Eye (tissue), 1 donor: ENCODE results near the gene NDUFS6.

Source experiments
- DNase-seq: peaks from one replicate; pipeline ENCODE4 v3.0.0-alpha.2; 2015

NDUFS6 gene

DNA sequence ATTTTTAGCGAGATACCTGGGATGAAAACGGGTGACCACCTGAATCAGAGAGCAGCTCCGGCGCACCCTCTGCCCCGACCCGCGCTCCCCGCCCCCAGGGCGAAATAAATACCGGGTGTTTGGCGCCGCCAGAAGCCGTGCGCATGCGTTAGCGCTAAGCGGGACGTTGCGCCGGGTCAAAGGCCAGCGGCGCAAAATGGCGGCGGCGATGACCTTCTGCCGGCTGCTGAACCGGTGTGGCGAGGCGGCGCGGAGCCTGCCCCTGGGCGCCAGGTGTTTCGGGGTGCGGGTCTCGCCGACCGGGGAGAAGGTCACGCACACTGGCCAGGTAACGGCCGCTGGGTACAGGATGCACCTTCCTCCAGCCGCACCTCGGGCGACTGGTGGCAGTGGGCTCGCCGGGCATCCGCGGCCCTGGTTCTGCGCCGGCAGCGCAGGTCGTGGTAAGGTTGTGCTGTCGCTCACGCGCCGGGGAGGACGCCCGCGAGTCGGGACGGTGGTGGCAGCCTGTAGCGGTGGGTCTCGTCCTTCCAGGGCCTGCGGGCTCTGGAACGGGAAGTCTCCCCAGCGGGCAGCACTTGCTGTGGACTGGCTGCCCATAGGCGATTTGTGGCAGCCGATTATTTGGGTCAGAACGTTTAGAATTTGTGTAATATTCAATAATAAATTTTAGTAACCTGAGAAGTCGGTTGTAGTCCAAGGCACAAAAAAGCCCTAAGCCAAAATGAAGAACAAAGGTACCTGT is at the start of gene NDUFS6:
Gene NDUFS6, plus strand, starts transcription at position 186 of the 745 bp plus-strand sequence. Its CDS starts 11 bp downstream, at position 197.
- no peak for DNase-seq

DNA sequence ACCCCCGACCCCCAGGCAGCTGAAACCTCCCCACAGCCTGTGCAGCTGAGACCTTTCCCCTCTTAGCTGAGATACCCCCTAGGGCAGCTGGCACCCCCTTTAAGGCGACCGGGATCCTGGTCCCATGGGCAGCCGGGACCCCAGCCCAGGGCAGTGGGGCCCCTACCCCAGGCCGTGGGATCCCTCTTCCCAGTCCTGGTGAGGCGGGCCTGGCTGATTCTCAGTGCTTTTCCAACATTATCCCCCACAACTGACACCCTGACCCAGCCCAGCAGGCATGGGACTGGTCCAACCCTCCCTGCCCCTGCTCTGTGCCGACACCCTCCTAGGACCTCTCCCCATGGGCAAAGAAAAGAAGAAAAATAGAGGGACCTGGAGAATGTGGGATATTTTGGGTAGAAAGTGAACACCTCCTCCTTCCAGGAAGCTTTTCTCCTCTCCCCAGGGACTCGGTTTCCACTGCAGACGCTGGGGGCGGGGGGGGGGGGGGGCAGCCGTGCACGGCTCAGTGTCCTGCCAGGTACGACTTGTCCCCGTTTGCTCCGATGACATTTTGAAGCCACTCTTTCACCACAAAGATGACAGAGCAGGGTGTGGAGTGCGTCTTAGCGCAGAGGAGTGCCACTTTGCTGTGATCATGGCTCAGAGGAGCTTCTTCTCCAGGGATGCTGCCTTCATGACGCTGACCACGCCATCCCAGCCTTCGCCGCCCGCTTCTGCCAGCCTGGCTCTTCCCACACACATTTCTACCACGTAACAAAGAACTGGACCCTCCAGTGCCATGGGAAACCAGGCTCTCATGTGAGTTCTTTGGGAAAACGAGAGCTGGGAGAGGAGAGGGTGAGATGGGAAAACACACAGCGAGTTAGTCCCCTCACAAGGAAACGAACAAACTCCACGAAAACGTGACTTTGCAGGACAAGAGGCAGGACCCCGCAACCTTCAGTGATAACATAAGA is 49.1 kb upstream of the NDUFS6 start:
- DNase-seq, result no peak

DNA sequence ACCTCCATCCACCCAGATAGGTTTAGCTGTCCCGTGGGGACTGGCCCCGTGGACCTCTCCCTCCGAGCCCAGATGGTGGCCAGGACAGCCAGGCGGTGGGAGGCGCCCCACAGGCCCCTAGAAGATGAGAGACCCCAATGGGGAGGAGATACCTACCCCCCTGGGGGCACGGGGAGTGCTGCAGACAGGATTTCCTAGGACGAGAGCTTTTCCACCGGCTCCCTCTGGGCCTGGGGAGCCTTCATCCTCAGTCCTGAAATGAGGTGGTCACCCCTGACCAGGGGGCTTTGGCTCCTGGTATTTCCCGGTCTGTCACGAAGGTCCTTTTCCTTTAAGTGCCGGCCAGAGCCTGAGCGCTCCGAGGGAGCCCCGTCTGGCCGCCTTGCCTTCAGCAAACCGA is 48.3 kb upstream of the NDUFS6 start:
- no peak for DNase-seq

DNA sequence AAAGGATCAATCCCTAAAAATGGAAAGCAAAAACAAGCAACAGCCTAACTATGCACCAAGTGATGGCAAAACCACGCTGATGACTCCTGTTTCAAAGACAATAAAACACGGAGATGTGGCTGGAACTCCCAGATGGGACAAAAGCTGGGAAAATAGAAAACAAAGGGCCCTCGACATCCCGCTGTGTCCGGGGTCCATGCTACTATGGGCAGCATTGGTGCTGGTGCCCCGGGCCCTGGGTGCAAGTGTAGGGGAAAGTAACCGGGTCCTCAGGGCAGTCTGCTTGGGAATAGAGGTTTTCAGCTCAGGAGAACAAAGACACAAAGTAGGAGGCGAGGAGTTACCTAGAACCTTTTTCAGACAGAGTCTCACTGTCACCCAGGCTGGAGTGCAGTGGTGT is 47.7 kb upstream of the NDUFS6 start:
- no peak for DNase-seq

DNA sequence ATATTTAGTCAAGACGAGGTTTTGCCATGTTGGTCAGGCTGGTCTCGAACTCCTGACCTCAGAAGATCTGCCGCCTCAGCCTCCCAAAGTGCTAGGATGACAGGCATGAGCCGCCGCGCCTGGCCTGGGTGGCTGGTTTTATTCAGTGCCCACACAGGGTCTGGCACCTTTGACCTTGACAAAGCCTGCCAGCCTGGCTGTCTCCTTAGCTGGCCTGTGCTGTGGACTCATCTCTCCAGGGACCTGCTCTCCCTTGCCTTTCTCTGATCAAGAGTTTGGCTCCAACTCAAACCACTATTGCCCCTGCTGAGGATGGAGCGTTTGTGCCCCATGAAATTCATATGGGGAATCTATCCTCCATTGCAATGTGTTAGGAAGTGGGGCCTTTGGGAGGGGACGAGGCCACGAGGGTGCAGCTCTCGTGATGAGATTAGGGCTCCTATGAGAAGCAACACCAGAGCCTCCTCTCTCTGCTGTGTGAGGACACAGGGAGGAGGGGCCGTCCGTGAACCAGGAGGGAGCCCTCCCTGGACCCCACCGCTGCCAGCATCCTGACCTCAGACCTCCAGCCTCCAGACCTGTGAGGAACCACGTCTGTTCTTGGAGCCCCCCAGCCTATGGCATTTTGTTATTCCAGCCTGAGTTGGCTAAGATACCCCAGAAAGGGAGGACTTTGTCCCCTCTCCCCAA is 46.5 kb upstream of the NDUFS6 start:
- no peak for DNase-seq

DNA sequence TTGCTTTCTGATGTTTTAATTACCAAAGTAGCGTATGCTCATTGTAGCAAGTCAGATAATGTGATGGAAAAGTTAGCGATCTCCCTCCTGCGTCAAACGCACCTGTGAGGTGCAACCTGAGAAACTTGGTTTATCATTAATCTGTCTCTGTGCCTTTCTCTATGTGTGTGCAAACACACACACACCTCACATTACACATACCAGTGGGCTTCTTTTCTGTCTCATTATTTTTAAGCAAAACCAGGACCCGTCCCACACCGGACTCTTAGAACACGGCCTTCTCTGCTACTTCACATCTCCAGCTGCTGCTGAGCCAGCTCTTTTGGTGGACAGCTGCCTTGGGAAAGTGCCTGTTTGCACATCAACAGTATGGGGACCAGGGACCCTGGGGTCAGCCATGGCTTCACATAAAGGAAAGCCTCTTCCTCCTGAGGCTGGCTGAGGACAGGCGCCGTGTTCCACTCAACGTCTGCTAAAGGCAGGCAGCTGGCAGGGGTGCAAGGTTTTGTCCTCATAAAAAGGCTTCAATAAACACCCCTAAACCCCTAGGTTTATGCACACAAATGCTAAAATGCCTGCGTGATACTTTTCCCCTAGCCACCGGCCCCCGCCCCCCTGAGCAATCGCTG is 45.8 kb upstream of the NDUFS6 start:
- no peak for DNase-seq

DNA sequence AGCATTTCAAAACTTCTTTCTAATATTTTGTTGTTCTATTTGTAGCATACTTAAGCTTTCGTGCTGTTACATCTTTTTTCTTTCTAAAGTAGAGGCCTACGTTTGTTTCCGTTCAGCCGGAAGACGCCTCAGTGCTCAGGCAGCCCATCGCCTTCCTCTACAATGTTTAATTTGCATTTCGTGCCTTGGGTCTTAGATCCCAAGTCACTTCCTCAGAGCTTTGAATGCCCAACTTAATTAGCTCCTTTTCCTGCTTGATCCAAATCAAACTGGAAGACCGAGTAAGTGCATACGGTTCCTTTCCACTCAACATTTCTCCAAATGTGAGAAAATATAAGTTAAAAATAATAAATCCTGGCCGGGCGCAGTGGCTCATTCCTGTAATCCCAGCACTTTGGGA is 44.7 kb upstream of the NDUFS6 start:
- no peak for DNase-seq

DNA sequence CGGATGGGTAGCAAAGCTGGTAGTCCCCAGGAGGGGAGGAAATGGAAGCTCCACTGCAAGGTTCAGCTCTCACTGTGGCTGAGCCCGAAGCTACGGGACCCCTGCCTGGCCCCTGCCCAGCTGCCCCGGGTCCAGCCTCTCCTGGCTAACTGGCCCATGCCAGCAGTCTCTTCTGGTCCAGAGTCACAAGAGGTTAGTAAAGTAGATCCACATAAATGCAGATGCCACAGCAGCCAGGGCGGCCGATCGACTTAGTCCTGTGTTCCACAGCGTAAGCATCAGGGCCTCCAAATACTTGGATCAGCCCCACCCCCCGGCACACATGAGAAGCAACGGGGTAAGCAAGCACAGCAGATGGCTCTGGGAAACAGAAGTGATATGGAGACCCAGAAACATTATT is 43.7 kb upstream of the NDUFS6 start:
- DNase-seq, result no peak

DNA sequence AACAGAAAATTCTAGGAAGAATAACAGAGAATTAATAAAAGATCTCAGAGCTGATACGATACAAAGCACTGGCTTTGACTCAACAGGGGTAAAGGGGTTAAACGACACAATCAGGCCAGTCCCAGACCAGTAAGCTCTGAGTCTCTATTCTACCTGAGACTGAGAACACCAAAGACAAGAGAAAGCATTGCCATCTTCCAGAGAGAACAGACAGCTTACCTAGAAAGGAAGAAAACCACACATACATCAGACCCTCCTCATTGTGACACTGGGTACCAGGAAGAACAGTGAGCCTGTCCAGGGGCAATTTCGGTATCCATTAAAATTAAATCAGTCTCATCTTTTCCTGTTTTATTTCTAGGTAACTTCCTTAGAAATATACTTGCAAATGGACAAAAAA is 42.6 kb upstream of the NDUFS6 start:
- DNase-seq, result no peak

DNA sequence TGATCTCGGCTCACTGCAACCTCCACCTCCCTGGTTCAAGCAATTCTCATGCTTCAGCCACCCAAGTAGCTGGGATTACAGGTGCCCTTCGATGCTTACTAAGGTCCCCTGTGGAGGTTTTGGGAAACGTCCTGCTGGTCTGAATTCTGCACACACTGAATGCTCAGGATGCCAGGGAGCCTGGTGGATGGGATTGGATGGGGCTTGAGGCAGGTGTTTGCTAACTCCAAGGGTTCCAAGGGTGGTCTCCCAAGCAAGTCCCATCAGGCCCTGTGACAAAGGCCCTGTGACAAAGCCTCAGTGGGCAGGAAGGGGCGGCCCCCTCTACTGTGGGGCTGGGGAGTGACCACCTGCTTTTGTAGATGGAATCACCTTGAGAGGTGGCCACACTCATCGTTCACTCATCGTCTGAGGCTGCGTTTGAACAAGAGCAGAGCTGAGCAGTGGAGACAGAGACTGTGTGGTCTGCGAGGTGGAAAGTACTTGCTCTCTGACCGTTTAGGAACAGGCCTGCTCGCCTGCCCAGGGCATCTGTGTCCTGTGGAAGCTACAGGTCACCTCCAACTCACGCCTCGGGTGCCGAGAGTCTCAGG is 41.7 kb upstream of the NDUFS6 start:
- no peak for DNase-seq

DNA sequence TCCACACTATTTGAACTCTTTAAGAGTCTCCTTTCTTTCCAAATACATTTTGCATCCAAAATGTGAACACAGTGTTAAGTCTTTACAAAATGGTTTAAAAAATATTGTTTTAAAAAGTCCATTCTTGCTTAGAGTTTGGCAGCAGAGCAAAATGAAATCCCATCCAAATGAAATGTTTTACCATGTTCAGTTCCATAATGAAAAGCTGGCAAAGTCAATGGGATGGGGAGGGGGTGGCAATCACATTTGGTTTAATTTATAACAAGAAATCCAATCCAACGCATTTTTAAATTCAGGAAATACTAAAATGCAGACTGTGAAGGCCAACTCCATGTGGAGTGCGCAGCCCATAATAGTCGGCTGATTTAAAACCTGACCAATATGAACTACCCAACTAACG is 41.0 kb upstream of the NDUFS6 start:
- DNase-seq, result peak; percentile 52

DNA sequence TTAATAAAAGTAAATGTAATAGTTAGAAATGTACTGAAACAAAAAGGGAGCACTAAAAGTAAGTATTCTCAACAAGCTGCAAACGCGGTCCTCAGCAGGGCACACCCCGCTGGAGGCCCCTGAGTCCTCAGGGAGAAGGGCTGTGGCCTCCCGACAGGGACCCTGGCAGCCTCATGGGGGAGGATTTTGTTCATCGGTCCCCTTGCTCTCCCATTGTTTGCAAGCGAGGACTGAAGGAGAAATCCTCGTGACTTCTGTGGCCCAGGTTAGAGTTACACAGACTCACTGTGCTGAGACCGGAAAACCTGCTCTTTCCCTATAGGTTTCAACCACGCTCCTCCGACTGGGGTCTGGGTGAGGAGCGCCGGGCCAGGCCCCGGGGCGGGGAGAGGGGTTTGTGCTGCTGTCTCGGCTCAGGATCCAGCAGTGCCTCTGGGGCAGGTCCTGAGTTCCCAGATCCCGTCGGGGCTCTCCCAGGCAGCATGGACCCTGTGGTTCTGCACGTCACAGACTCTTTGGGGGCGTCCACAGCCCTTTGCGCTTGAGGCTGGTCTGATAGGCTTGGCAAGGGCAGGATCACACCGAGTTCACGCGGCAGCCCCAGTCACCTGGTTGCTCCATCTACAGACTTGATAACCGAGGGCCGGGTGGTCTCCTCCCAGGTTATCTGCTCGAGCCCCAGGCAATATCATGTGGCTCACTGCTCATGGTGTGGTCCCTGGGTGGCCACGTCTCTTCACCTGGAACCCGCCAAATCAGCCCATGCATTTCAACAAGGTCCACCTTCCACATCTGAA is 40.4 kb upstream of the NDUFS6 start:
- DNase-seq, result no peak

DNA sequence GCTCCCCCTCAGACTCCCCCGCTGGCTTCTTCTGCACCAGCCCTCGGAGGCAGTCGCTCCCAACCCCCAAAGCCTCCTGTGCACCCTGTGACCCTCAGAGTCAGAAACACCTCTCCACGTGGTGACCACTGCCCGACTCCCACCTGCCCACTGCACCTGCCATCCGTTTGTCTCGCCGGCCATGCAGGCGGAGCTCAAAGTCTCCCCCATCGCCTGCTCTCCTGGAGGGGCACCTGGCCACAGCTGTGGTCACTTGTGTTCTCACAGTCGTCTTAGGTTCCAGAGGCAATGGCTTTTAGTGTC is 39.8 kb upstream of the NDUFS6 start:
- DNase-seq, result no peak

DNA sequence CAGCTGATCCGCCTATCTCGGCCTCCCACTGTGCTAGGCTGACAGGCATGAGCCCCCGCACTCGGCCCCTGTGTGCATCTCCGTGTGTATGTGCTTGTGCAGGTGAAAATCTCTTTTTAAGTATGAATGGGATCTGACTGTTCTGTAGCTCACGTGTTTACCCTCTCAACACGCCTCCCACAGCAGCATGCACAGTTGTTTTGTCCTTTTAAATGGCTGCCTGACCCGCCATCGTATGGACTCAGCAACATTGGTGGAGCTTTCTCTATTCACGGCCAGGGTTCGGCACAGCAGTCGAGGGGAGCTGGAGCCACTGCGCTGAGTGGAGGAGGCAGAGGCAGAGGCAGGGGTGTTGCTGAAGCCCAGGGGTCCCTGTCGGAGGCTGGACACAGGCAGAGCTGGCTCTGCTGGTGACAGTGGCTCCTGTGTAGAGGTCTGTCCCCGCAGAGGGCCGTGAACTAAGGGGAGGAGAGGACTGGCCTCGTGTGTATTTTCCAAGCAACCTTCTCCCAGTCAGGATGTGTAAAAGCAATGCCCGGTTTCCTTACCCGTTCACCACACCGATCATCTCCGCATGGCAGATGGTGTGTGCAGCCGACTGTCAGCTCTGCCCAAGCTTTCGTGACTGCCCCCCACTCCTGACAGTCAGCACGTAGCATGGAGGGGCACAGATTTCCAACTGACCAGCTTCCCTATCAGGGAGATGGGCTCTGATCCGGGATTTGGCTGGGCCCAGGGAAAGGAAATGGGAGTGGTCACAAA is 38.9 kb upstream of the NDUFS6 start:
- DNase-seq, result no peak

DNA sequence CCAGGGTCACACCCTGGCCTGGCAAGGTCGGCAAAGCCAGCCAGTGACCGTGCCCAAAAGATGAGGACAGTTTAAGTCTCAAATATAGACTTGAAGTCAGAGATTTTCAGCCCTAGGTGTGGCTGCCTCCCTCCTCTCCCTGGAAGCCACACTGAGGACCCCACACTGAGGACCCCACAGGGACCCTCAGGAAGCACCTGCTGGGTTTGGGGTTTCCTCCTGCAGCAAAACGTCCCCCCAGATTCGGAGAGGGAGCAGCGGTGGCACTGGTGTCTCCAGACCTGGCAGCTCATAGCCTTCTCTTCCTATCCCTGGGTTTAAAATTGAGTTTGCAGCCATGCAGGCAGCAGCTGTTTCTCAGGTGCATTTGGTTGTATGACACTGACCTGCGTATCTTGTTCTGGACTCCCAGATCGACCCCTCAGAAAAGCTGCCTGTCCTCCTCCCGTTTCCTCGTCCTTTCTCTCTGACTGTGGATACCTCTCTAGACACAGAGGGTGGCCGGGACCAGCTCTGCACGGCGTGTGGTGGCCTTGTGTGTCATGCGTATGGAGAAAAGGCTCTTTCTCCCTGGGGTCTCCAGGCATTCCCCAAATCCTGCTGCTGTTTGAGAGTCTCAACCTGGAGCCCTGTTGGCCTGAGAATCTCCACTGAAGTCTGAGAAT is 38.2 kb upstream of the NDUFS6 start:
- peak; percentile 27 for DNase-seq

DNA sequence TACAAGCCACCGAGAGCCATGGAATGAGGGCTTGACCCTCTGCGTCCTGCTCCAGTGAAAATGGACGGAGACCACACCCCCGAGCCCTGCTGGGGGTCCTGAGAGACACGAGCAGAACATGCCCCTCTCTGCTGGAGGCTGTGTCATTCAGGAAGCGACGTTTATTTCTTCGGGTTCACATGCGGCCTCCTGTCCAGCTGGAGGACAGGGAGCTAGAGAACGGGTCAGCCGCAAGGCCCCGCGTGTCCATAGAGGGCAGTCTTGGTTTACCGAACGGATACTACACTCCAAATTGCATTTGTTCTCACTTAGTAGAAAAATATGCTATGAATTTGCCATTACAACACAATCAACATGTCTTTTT is 37.7 kb upstream of the NDUFS6 start:
- DNase-seq, result peak; percentile 78

DNA sequence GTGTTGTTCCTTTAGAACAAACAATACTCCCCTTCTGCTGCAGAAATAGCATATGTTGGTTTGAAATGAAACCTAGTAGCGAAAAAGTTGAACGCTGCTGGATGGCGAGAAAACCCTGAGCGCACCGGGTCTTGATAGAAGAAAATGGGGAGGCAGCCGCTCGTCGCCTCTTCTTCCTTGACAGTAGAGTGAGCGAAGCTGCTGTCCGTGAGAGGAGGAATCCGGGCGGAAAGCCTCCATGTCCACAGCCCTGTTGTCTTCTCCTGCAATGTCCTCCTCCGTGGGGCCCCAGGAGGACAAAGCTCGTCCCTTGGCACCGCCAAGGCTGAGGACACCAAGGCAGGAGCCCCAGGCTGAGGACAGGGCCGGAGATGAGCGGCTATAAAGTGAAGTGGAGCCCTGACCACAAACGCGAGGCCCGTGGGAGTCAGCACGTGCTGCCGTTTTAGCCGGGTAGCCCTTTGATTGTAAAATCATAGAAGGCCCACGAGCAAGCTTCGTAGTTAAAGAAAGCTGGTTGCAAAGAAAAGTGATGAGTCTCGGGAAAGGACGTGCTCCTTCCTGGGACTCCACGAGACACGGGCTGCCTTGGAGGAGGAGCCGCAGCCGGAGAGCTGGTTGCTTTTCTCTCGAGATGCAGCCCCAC is 37.1 kb upstream of the NDUFS6 start:
- DNase-seq, result no peak

DNA sequence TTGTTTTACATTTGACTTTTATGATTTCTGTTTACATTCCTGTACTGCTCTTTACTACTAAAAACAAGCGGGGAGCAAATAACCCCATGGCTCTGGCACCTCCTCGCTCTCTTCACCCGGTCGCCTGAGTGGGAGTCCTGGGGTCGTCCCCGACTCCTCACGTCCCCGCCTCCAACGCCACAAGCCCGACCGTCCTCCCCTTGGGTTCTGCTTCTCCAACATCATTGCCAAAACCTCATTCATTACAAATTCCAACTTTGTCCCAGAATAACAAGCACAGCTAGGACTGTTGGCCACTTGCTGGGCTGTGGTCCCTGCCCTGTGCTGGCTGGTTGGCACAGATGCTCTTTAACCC is 36.6 kb upstream of the NDUFS6 start:
- DNase-seq, result no peak

DNA sequence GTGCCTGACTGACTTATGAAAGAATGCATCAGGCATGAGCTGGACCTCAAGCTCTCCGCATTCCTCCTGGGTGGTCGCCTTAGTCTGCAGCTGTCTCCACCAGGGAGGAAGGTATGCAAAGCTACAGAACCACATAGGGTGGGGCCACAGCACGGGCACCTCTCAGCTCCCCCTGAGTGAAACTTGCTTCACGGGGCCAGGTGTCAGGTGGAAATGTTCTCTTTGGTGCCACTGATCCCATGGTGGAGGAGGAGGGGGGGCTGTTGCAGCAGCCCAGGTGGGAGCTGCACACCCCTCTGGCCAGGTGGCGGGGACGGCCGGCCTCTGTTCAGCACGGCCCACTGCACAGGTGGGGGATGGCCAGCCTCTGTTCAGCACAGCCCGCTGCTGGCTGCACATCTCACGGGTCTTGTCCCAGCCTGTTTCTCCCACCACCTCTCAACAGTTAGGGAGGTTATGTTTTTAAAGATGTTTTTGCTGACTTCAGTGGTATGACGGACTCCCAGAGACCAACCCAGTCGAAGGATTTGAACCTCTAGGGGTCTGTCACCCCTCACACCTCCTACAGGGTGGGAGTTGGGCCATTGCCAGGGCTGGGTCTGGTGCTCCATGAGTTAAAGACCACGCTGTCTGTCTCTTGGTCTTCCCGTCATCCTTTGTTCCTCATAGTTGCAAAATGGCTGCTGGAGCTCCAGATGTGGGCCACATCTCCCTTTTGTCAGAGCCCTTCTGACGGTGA is 35.9 kb upstream of the NDUFS6 start:
- no peak for DNase-seq

DNA sequence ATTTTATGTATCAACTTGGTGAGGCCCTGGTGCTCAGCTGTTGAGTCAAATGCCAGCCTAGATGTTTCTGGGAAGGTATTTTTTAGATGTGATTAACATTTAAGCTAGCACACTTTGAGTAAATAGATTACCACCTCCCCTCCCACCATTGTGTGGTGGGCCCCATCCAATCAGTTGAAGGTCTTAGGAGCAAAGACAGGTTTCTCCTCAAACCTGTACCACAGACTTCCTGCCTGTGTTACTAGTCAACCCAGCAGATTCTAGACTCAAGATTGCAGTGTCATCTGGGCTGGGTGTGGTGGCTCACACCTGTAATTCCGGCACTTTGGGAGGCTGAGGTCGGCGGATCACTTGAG is 35.3 kb upstream of the NDUFS6 start:
- DNase-seq, result no peak
